SK-N-SH treated with all-trans-retinoic acid at 6 μM for 48 hours (cell line): ENCODE data around the gene GRIK3.

Source experiments
- ATAC-seq: fragments of 200-7000 bp; cut with Tn5 transposase; 3 replicates; pipeline ENCODE4 v1.9.1; 2020; ENCODE audit warnings: mild to moderate bottlenecking, moderate library complexity
- ARNTL ChIP-seq: fragments of 450-650 bp; formaldehyde crosslinking; IDR thresholded peaks from 2 replicates; pipeline ENCODE4 v1.5.0; 2020; ENCODE audit warnings: low read depth, mild to moderate bottlenecking, moderate library complexity, borderline replicate concordance
- CSDC2 ChIP-seq: fragments of 250-450 bp; sonication (Bioruptor Pico); IDR thresholded peaks from 2 replicates; pipeline ENCODE4 v1.5.0; 2020; ENCODE audit warnings: mild to moderate bottlenecking, moderate library complexity
- ESRRG ChIP-seq: fragments of 250-450 bp; sonication (Bioruptor Pico); IDR thresholded peaks from 2 replicates; pipeline ENCODE4 v1.6.1; 2021; ENCODE audit warnings: mild to moderate bottlenecking
- GLIS3 ChIP-seq: fragments of 250-450 bp; sonication (Bioruptor Pico); IDR thresholded peaks from 2 replicates; pipeline ENCODE4 v1.5.0; 2020; ENCODE audit warnings: mild to moderate bottlenecking, moderate library complexity
- PPARA ChIP-seq: fragments of 250-450 bp; sonication (Bioruptor Pico); IDR thresholded peaks from 2 replicates; pipeline ENCODE4 v1.5.0; 2020; ENCODE audit warnings: mild to moderate bottlenecking, borderline replicate concordance
- RARB ChIP-seq: fragments of 250-450 bp; sonication (Bioruptor Pico); IDR thresholded peaks from 2 replicates; pipeline ENCODE4 v1.8.0; 2021; ENCODE audit warnings: mild to moderate bottlenecking, moderate library complexity
- SNAI2 ChIP-seq: fragments of 250-450 bp; sonication (Bioruptor Pico); IDR thresholded peaks from 2 replicates; pipeline ENCODE4 v1.5.0; 2020; ENCODE audit warnings: mild to moderate bottlenecking, moderate library complexity
- TCF4 ChIP-seq: fragments of 250-450 bp; sonication (Bioruptor Pico); IDR thresholded peaks from 2 replicates; pipeline ENCODE4 v1.8.0; 2021; ENCODE audit warnings: mild to moderate bottlenecking, moderate library complexity, borderline replicate concordance
- TOX ChIP-seq: fragments of 250-450 bp; sonication (Bioruptor Pico); IDR thresholded peaks from 2 replicates; pipeline ENCODE4 v1.8.0; 2021; ENCODE audit warnings: mild to moderate bottlenecking, moderate library complexity, borderline replicate concordance
- ZC3H10 ChIP-seq: fragments of 250-450 bp; sonication (Bioruptor Pico); IDR thresholded peaks from 2 replicates; pipeline ENCODE4 v1.5.1; 2021; ENCODE audit warnings: mild to moderate bottlenecking, moderate library complexity
- ZFP3 ChIP-seq: fragments of 250-450 bp; sonication (Bioruptor Pico); IDR thresholded peaks from 2 replicates; pipeline ENCODE4 v1.5.0; 2020; ENCODE audit warnings: mild to moderate bottlenecking, moderate library complexity
- ZFP30 ChIP-seq: fragments of 450-650 bp; formaldehyde crosslinking; IDR thresholded peaks from 2 replicates; pipeline ENCODE4 v1.5.0; 2022; ENCODE audit warnings: mild to moderate bottlenecking, moderate library complexity
- ZNF565 ChIP-seq: fragments of 450-650 bp; formaldehyde crosslinking; conservative IDR thresholded peaks from 2 replicates; pipeline ENCODE4 v1.5.0; 2020; ENCODE audit warnings: low read depth, mild to moderate bottlenecking, moderate library complexity
- ZNF70 ChIP-seq: fragments of 450-650 bp; formaldehyde crosslinking; IDR thresholded peaks from 2 replicates; pipeline ENCODE4 v1.5.0; 2020; ENCODE audit warnings: mild to moderate bottlenecking, moderate library complexity
- ZNF8 ChIP-seq: fragments of 450-650 bp; formaldehyde crosslinking; IDR thresholded peaks from 2 replicates; pipeline ENCODE4 v1.5.0; 2020; ENCODE audit warnings: mild to moderate bottlenecking, moderate library complexity
- TF ChIP-seq, protein P1 (sequence below): fragments of 250-450 bp; sonication (Bioruptor Pico); IDR thresholded peaks from 2 replicates; pipeline ENCODE4 v1.8.0; 2020; ENCODE audit warnings: mild to moderate bottlenecking, moderate library complexity, borderline replicate concordance
- TF ChIP-seq, protein P2 (sequence below): fragments of 250-450 bp; sonication (Bioruptor Pico); IDR thresholded peaks from 2 replicates; pipeline ENCODE4 v1.5.1; 2021; ENCODE audit warnings: mild to moderate bottlenecking, moderate library complexity
- TF ChIP-seq, protein P3 (sequence below): fragments of 250-450 bp; sonication (Bioruptor Pico); IDR thresholded peaks from 2 replicates; pipeline ENCODE4 v1.8.0; 2021; ENCODE audit warnings: low read depth, mild to moderate bottlenecking, moderate library complexity, borderline replicate concordance
- TF ChIP-seq, protein P4 (sequence below): fragments of 250-450 bp; sonication (Bioruptor Pico); IDR thresholded peaks from 2 replicates; pipeline ENCODE4 v1.5.0; 2020; ENCODE audit warnings: mild to moderate bottlenecking, moderate library complexity
- TF ChIP-seq, protein P5 (sequence below): fragments of 250-450 bp; sonication (Bioruptor Pico); IDR thresholded peaks from 2 replicates; pipeline ENCODE4 v1.5.1; 2020; ENCODE audit warnings: low read depth, mild to moderate bottlenecking, moderate library complexity

Gene GRIK3

DNA sequence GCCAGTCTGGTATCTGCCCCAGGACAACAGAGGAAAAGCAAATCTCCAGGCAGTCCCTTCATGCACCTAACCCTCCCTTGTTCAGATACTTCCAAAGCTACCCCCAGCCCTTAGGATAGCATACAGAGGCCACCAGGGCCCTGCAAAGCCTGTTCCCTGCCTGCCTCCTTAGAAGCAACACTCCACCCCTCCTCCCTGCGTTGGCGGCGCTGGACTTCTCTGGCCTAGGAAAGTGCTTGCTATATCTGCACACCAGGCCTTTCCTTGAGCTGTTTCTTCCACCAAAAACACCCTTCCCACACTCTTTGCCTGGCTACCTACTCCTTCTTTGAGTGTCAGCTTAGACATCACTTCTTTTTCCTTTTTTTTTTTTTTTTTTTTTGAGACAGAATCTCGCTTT is 61.3 kb downstream of the GRIK3 start:
- no peak for TF ChIP-seq ZNF8
- no peak for TF ChIP-seq RARB
- TF ChIP-seq PPARA (CRISPR knock-in tag): no peak
- TF ChIP-seq ZNF565: no peak
- TF ChIP-seq SNAI2: no peak
- TF ChIP-seq, protein P1, sequence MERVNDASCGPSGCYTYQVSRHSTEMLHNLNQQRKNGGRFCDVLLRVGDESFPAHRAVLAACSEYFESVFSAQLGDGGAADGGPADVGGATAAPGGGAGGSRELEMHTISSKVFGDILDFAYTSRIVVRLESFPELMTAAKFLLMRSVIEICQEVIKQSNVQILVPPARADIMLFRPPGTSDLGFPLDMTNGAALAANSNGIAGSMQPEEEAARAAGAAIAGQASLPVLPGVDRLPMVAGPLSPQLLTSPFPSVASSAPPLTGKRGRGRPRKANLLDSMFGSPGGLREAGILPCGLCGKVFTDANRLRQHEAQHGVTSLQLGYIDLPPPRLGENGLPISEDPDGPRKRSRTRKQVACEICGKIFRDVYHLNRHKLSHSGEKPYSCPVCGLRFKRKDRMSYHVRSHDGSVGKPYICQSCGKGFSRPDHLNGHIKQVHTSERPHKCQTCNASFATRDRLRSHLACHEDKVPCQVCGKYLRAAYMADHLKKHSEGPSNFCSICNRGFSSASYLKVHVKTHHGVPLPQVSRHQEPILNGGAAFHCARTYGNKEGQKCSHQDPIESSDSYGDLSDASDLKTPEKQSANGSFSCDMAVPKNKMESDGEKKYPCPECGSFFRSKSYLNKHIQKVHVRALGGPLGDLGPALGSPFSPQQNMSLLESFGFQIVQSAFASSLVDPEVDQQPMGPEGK (CRISPR knock-in tag): no peak
- TF ChIP-seq, protein P2, sequence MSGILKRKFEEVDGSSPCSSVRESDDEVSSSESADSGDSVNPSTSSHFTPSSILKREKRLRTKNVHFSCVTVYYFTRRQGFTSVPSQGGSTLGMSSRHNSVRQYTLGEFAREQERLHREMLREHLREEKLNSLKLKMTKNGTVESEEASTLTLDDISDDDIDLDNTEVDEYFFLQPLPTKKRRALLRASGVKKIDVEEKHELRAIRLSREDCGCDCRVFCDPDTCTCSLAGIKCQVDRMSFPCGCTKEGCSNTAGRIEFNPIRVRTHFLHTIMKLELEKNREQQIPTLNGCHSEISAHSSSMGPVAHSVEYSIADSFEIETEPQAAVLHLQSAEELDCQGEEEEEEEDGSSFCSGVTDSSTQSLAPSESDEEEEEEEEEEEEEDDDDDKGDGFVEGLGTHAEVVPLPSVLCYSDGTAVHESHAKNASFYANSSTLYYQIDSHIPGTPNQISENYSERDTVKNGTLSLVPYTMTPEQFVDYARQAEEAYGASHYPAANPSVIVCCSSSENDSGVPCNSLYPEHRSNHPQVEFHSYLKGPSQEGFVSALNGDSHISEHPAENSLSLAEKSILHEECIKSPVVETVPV (CRISPR knock-in tag): no peak
- no peak for TF ChIP-seq GLIS3 (CRISPR knock-in tag)
- no peak for TF ChIP-seq ZFP30 (CRISPR knock-in tag)
- no peak for TF ChIP-seq ZFP3 (CRISPR knock-in tag)
- TF ChIP-seq TOX (CRISPR knock-in tag): no peak
- TF ChIP-seq ZC3H10 (CRISPR knock-in tag): no peak
- no peak for ATAC-seq

DNA sequence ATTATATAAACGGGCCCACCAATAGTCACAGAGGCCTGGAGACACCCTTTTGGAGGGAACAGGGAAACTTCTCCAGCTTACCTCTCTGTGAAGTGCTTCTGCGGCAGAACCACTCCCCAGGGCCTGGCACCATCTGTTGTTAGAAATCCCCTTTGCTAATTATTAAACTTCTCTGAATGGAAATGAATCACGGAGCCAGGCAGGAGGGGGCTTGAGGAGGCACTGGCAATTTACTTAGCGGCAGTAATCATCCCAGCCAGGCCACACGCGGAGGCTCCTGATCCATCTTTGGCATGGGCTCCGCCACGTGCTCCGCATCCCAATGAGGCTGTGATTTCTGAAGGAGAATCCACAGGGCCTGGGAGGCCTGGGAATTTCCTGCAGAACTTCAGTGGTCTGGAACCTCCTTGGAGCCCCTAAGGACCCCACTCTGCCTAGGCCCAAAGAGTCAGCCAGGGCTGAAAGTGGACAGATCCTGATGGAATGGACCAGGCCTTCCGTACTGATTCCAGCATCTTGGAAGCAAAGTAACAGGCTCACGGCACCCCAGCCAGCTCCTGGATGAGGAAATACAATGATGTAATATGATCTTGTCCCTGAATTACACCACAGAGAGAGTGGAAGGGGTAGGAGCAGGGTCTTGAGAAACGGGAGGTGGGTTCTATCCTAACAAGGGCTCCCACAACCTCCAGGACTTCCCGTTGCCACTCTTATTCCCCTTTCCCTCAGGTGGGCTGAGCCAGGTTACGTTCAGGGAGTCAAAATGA is 62.3 kb downstream of the GRIK3 start:
- no peak for ATAC-seq
- TF ChIP-seq, protein P3, sequence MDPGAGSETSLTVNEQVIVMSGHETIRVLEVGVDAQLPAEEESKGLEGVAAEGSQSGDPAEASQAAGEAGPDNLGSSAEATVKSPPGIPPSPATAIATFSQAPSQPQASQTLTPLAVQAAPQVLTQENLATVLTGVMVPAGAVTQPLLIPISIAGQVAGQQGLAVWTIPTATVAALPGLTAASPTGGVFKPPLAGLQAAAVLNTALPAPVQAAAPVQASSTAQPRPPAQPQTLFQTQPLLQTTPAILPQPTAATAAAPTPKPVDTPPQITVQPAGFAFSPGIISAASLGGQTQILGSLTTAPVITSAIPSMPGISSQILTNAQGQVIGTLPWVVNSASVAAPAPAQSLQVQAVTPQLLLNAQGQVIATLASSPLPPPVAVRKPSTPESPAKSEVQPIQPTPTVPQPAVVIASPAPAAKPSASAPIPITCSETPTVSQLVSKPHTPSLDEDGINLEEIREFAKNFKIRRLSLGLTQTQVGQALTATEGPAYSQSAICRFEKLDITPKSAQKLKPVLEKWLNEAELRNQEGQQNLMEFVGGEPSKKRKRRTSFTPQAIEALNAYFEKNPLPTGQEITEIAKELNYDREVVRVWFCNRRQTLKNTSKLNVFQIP (CRISPR knock-in tag): no peak
- TF ChIP-seq CSDC2 (CRISPR knock-in tag): no peak
- TF ChIP-seq, protein P4, sequence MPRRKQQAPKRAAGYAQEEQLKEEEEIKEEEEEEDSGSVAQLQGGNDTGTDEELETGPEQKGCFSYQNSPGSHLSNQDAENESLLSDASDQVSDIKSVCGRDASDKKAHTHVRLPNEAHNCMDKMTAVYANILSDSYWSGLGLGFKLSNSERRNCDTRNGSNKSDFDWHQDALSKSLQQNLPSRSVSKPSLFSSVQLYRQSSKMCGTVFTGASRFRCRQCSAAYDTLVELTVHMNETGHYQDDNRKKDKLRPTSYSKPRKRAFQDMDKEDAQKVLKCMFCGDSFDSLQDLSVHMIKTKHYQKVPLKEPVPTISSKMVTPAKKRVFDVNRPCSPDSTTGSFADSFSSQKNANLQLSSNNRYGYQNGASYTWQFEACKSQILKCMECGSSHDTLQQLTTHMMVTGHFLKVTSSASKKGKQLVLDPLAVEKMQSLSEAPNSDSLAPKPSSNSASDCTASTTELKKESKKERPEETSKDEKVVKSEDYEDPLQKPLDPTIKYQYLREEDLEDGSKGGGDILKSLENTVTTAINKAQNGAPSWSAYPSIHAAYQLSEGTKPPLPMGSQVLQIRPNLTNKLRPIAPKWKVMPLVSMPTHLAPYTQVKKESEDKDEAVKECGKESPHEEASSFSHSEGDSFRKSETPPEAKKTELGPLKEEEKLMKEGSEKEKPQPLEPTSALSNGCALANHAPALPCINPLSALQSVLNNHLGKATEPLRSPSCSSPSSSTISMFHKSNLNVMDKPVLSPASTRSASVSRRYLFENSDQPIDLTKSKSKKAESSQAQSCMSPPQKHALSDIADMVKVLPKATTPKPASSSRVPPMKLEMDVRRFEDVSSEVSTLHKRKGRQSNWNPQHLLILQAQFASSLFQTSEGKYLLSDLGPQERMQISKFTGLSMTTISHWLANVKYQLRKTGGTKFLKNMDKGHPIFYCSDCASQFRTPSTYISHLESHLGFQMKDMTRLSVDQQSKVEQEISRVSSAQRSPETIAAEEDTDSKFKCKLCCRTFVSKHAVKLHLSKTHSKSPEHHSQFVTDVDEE (CRISPR knock-in tag): no peak
- TF ChIP-seq ARNTL (CRISPR knock-in tag): no peak
- TF ChIP-seq ZC3H10 (CRISPR knock-in tag): no peak
- no peak for TF ChIP-seq SNAI2
- no peak for TF ChIP-seq ZNF70 (CRISPR knock-in tag)
- TF ChIP-seq TCF4 (CRISPR knock-in tag): no peak
- no peak for TF ChIP-seq ESRRG
- no peak for TF ChIP-seq RARB
- no peak for TF ChIP-seq ZFP3 (CRISPR knock-in tag)
- TF ChIP-seq ZFP30 (CRISPR knock-in tag): no peak
- TF ChIP-seq ZNF8: no peak

DNA sequence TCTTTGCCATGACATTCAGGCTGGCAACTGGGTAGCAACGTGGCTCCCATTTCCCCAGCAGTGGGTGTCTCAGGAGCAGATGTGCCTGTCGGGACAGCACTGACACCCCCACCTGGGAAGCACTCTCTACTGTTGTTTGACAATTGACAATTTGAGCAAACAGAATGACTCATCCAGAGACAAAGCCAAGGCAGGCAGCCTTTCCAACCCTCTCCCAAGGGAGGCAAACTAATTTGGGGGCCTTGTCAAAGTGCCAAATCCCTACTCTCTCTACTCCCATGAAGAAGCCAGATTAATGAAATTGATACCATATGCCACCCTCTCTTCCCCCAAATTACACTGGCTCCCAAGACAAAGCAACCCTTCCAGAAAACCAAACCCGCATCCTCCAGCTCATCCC is 65.6 kb downstream of the GRIK3 start:
- TF ChIP-seq PPARA (CRISPR knock-in tag): no peak
- TF ChIP-seq, protein P5, sequence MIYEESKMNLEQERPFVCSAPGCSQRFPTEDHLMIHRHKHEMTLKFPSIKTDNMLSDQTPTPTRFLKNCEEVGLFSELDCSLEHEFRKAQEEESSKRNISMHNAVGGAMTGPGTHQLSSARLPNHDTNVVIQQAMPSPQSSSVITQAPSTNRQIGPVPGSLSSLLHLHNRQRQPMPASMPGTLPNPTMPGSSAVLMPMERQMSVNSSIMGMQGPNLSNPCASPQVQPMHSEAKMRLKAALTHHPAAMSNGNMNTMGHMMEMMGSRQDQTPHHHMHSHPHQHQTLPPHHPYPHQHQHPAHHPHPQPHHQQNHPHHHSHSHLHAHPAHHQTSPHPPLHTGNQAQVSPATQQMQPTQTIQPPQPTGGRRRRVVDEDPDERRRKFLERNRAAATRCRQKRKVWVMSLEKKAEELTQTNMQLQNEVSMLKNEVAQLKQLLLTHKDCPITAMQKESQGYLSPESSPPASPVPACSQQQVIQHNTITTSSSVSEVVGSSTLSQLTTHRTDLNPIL: no peak
- TF ChIP-seq, protein P3 (CRISPR knock-in tag): no peak

More for the DNA sequence above, 65.6 kb downstream of the GRIK3 start:
- ATAC-seq: no peak
